K562 (cell line): ENCODE data around the gene ST14. TPM values are rescaled to one million over a fixed set of nuclear protein-coding genes. Genes with fewer than 3 reads are reported as not detected.

Experiments
- ATAC-seq: fragments of 200-7000 bp; cut with Tn5 transposase; 3 replicates; pipeline ENCODE4 v1.9.1; 2020; ENCODE audit warnings: moderate library complexity
- BruUV-seq: library from RNA; stranded (reverse); fragments of 400-500 nt; replicated peaks from 2 replicates; lab custom pipeline; 2021; lab: Mats Ljungman, UMichigan
- CTCF ChIA-PET: fragments of 300-600 bp; formaldehyde crosslinking; extraction: SDS; loops from one replicate; lab custom pipeline; 2021; ENCODE audit warnings: low intra/inter-chr PET ratio; lab: Yijun Ruan, JAX
- POLR2A ChIA-PET: fragments of 300-600, 350-650 bp; sonication (Branson Sonifier 250); formaldehyde crosslinking; extraction: SDS; loops from one replicate; lab custom pipeline; 2021; ENCODE audit warnings: antibody characterized with exemption, inconsistent platforms; lab: Yijun Ruan, JAX
- DNase-seq, 4 experiments: peaks; one replicate each; pipeline versions ENCODE4 v3.0.0 to v3.0.0-alpha.2; 2011 to 2018; ENCODE audit warnings: low spot score in 3 of 4, mixed read lengths in 3 of 4; ENCODE audit errors: extremely low read depth in 1 of 4
- FAIRE-seq: peaks from 2 replicates; lab custom pipeline; 2011; peaks lifted over from hg19 to GRCh38; lab: Jason Lieb, UNC
- H2AFZ ChIP-seq: 2 replicates; pipeline ENCODE4 v1.6.0; 2011; ENCODE audit warnings: low read depth, low read length, control low read depth, inconsistent platforms
- H3K27ac ChIP-seq: fragments of 200-600 bp; 3 replicates; pipeline ENCODE4 v1.8.0; 2011; ENCODE audit warnings: low read depth, mild to moderate bottlenecking, control low read depth, inconsistent platforms, low read length, moderate library complexity, mixed read lengths; ENCODE audit errors: extremely low read depth
- H3K27me3 ChIP-seq, 2 experiments: fragments of 300-600 bp in 1 of 2; 2 replicates in 1 of 2; 3 replicates in 1 of 2; pipeline versions ENCODE4 v1.6.0 to v1.8.0; 2011; ENCODE audit warnings: inconsistent platforms in 2 of 2, low read length in 2 of 2, mild to moderate bottlenecking in 1 of 2, mixed read lengths in 1 of 2, moderate library complexity in 1 of 2; ENCODE audit not compliant: control insufficient read depth in 2 of 2, insufficient read depth in 2 of 2
- H3K36me3 ChIP-seq: fragments of 300-600 bp; 3 replicates; pipeline ENCODE4 v1.8.0; 2011; ENCODE audit warnings: mild to moderate bottlenecking, low read length, inconsistent platforms; ENCODE audit not compliant: control insufficient read depth, insufficient read depth
- H3K4me1 ChIP-seq, 2 experiments: fragments of 200-600 bp in 1 of 2; replicated peaks in 1 of 2; 2 replicates in 1 of 2; 3 replicates in 1 of 2; pipeline versions ENCODE4 v1.5.1 to v1.8.0; 2011; ENCODE audit warnings: inconsistent platforms in 2 of 2, low read length in 2 of 2, mild to moderate bottlenecking in 1 of 2, mixed read lengths in 1 of 2, moderate library complexity in 1 of 2; ENCODE audit not compliant: control insufficient read depth in 2 of 2, insufficient read depth in 2 of 2
- H3K4me2 ChIP-seq: 2 replicates; pipeline ENCODE4 v1.6.1; 2011; ENCODE audit warnings: low read length, control low read depth, inconsistent platforms, mixed read lengths; ENCODE audit not compliant: insufficient read depth
- H3K4me3 ChIP-seq: fragments of 200-600 bp; sonication (generic), shearing (Covaris generic); 2 replicates; pipeline ENCODE4 v1.5.1; 2016; ENCODE audit warnings: control low read depth, inconsistent platforms
- H3K79me2 ChIP-seq: fragments of 200-600 bp; 3 replicates; pipeline ENCODE4 v1.8.0; 2011; ENCODE audit warnings: low read length, inconsistent platforms; ENCODE audit not compliant: control insufficient read depth, insufficient read depth
- H3K9ac ChIP-seq, 2 experiments: 2 replicates each; pipeline versions ENCODE4 v1.6.0 to v1.6.1; 2011; ENCODE audit warnings: low read depth in 2 of 2, low read length in 2 of 2, control low read depth in 1 of 2, inconsistent platforms in 1 of 2, mild to moderate bottlenecking in 1 of 2, mixed read lengths in 1 of 2; ENCODE audit not compliant: insufficient read depth in 1 of 2
- H3K9me1 ChIP-seq: one replicate; pipeline ENCODE4 v1.6.0; 2011; ENCODE audit warnings: inconsistent platforms, mild to moderate bottlenecking, low read length, moderate library complexity; ENCODE audit not compliant: control insufficient read depth, insufficient read depth
- H3K9me3 ChIP-seq: replicated peaks from 2 replicates; pipeline ENCODE4 v1.5.1; 2011; ENCODE audit warnings: low read depth, low read length, inconsistent platforms; ENCODE audit not compliant: control insufficient read depth, insufficient read depth
- H4K20me1 ChIP-seq: replicated peaks from 2 replicates; pipeline ENCODE4 v1.6.1; 2011; ENCODE audit warnings: low read length, inconsistent platforms, mixed read lengths; ENCODE audit not compliant: control insufficient read depth, insufficient read depth
- ESRRA ChIP-seq: fragments of 450-650 bp; IDR thresholded peaks from 2 replicates; pipeline ENCODE4 v1.6.1; 2014; ENCODE audit warnings: low read depth, mild to moderate bottlenecking, moderate library complexity, borderline replicate concordance
- EZH2 ChIP-seq: IDR thresholded peaks from 2 replicates; pipeline ENCODE4 v1.6.1; 2012; ENCODE audit warnings: low read depth, mild to moderate bottlenecking, inconsistent platforms, low read length, borderline replicate concordance
- ILF3 ChIP-seq: fragments of 450-650 bp; IDR thresholded peaks from 2 replicates; pipeline ENCODE4 v1.6.1; 2018; ENCODE audit warnings: antibody characterized with exemption, mild to moderate bottlenecking, moderate library complexity, borderline replicate concordance
- L3MBTL2 ChIP-seq: fragments of 450-650 bp; IDR thresholded peaks from 2 replicates; pipeline ENCODE4 v1.6.1; 2016; ENCODE audit warnings: mild to moderate bottlenecking, moderate library complexity
- MBD2 ChIP-seq: sonication (generic); IDR thresholded peaks from 2 replicates; pipeline ENCODE4 v1.6.1; 2016; ENCODE audit warnings: low read depth, borderline replicate concordance
- MNT ChIP-seq, 2 experiments: fragments of 450-650 bp; conservative IDR thresholded peaks; 2 replicates each; pipeline ENCODE4 v1.6.1; 2017; ENCODE audit warnings: mild to moderate bottlenecking in 2 of 2, moderate library complexity in 2 of 2
- TGIF2 ChIP-seq: sonication (generic); formaldehyde crosslinking; IDR thresholded peaks from 2 replicates; pipeline ENCODE4 v1.8.1; 2022; ENCODE audit warnings: mild to moderate bottlenecking, missing genetic modification reagents, moderate library complexity
- THRAP3 ChIP-seq: fragments of 450-650 bp; IDR thresholded peaks from 2 replicates; pipeline ENCODE4 v1.6.1; 2016; ENCODE audit warnings: mild to moderate bottlenecking, inconsistent platforms, borderline replicate concordance
- ZNF707 ChIP-seq: fragments of 250-450 bp; sonication (Bioruptor Pico); conservative IDR thresholded peaks from 2 replicates; pipeline ENCODE4 v1.8.0; 2022; ENCODE audit warnings: inconsistent platforms, mild to moderate bottlenecking, moderate library complexity
- WGBS: fragments of 100-300 bp; shearing (Covaris generic); methylation state at CpG from one replicate; pipeline ENCODE4 v1.1.6; 2016; ENCODE audit warnings: low coverage, mixed read lengths; ENCODE audit not compliant: insufficient coverage; ENCODE audit errors: missing lambda C conversion rate; 5-methylcytosine and 5-hydroxymethylcytosine counted together
- in situ Hi-C: fragments of 300-500 bp; cut with MboI; formaldehyde crosslinking; loops from 4 replicates; pipeline ENCODE4 v1.15.0; 2018; ENCODE audit warnings: inconsistent platforms, mixed read lengths
- intact Hi-C: fragments of 100-400 bp; cut with micrococcal nuclease; formaldehyde crosslinking; loops from 2 replicates; pipeline ENCODE4 v1.14.2; 2022
- polyA plus RNA-seq, 8 experiments: library from polyadenylated mRNA; depleted of rRNA in 4 of 8; stranded (reverse) in 5 of 8; unstranded in 3 of 8; fragments of >200 nt; fragmentation: Nextera tagmentation in 2 of 8; fragmentation: Illumina TruSeq in 1 of 8; extraction: Ambion mirVana in 2 of 8; extraction: Trizol in 1 of 8; gene quantifications; 2 replicates each; pipeline versions ENCODE4 v1.2.1 to v1.2.3, GENCODE V29; 2011 to 2014; ENCODE audit warnings: inconsistent platforms in 1 of 8, missing spikeins in 1 of 8
- total RNA-seq, 7 experiments: library from RNA; depleted of rRNA in 6 of 7; stranded (reverse); fragments of >200 nt in 6 of 7; fragmentation: Illumina TruSeq in 2 of 7; extraction: Trizol in 2 of 7; gene quantifications; 2 replicates each; pipeline versions ENCODE4 v1.2.1 to v1.2.3, GENCODE V29; 2011 to 2021; ENCODE audit warnings: low replicate concordance in 1 of 7
- TF ChIP-seq, protein P1 (sequence below): fragments of 250-450 bp; sonication (Bioruptor Pico); IDR thresholded peaks from 2 replicates; pipeline ENCODE4 v1.6.1; 2021; ENCODE audit warnings: mild to moderate bottlenecking
- TF ChIP-seq, protein P2 (sequence below), 2 experiments: fragments of 450-650 bp in 1 of 2; sonication (generic) in 1 of 2; formaldehyde crosslinking; conservative IDR thresholded peaks; 2 replicates each; pipeline versions ENCODE4 v1.4.0 to v1.8.1; 2020 to 2022; ENCODE audit warnings: mild to moderate bottlenecking in 1 of 2, missing genetic modification reagents in 1 of 2

The ST14 gene
- total and polyA plus RNA-seq, 9 of the 15 experiments (the other 6 are each of a cell fraction or from before 2014, with no cell fraction given) = 0.08 to 0.20 TPM; not detected in 7

- 71% methylated on average over 2 of the region's 2 CpGs for WGBS
- no peak overlapping the region for H3K27ac ChIP-seq
- no peak overlapping the region for H3K4me3 ChIP-seq
- H3K36me3 ChIP-seq = peaks cover 22% of the 10 kb centered on the region
- H3K4me2 ChIP-seq = no peak overlapping the region
- ChIA-PET POLR2A (interaction anchor here (0.6 kb wide), 1 partner anchor 262 kb away, joined by 3 read pairs; no protein-coding TSS in a partner anchor), CTCF (no interaction called here)
- no peaks in the 10 kb centered on the region for H3K27me3 ChIP-seq
- BruUV-seq = no TSS peak
- H4K20me1 ChIP-seq = no peaks in the 10 kb centered on the region
- in situ Hi-C loops = no loop called here
- DNase-seq (no peak), ATAC-seq (no peak), FAIRE-seq (no peak)
- TF ChIP-seq L3MBTL2 (no peak), ZNF707 (CRISPR knock-in tag) (no peak), MNT (conservative IDR thresholded peaks at IDR 0.05) (no peak), ESRRA (no peak), ILF3 (no peak), THRAP3 (no peak), EZH2 (no peak), TGIF2 (CRISPR knock-in tag) (no peak), MBD2 (no peak)
- TF ChIP-seq, protein P1, sequence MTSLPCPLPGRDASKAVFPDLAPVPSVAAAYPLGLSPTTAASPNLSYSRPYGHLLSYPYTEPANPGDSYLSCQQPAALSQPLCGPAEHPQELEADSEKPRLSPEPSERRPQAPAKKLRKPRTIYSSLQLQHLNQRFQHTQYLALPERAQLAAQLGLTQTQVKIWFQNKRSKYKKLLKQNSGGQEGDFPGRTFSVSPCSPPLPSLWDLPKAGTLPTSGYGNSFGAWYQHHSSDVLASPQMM (CRISPR knock-in tag) = no peak
- TF ChIP-seq, protein P2, sequence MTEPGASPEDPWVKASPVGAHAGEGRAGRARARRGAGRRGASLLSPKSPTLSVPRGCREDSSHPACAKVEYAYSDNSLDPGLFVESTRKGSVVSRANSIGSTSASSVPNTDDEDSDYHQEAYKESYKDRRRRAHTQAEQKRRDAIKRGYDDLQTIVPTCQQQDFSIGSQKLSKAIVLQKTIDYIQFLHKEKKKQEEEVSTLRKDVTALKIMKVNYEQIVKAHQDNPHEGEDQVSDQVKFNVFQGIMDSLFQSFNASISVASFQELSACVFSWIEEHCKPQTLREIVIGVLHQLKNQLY (CRISPR knock-in tag; conservative IDR thresholded peaks at IDR 0.05) = no peak
- no peaks in the 10 kb centered on the region for H3K4me1 ChIP-seq
- no peaks in the 10 kb centered on the region for H3K9me3 ChIP-seq
- intact Hi-C loops = no loop called here
- H2AFZ ChIP-seq = no peak overlapping the region
- no peaks in the 10 kb centered on the region; the same call in 2 of the 3 replicates for H3K79me2 ChIP-seq
- no peaks in the 10 kb centered on the region for H3K9me1 ChIP-seq
- no peak overlapping the region for H3K9ac ChIP-seq
Observed at GRCh38 chr11:130241713-130242112, 82.1 kb downstream of the ST14 start.
